ENCODE data around the gene TM2D3.

DNA sequence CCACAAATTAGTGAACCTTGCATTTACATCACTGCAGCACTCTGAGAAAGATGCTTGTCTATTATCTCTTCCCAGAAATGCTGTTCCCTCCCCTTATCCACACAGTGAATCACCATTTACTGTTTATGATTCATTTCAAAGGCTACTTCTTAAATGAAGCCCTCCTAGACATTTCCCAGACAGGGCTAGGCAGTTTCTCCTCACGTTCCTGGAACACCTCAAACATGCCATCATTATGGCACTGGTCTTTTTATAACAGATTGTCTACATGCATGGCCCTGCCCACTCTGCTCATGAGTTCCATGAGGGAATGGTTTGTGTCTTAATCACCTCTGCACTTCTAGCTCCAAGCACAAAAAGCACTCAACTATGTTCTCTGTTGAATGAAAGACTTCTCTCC lies 32.2 kb upstream of the TM2D3 start:
- TF ChIP-seq CTCF (conservative IDR thresholded peaks at IDR 0.05; ENCODE audit: low read depth, low read length) (no peak), EZH2phosphoT487 (IDR thresholded peaks at IDR 0.05; ENCODE audit: borderline replicate concordance, low read length) (no peak)
